Measurements from ENCODE around the gene LRRC2. TPM values are rescaled to one million over a fixed set of nuclear protein-coding genes. Genes with fewer than 3 reads are reported as not detected.
"Not testable (repeated sequence)": the region's sequence is repeated elsewhere in the genome, so short reads cannot be mapped to it uniquely, and the experiment has no call there.

Gene LRRC2
- total RNA-seq, 1 donor from 2014 or later = 122 TPM

GRCh38 chr3:46539443-46540005, 26.6 kb downstream of the LRRC2 start:
- intact Hi-C loops (cut with DNase I) = no loop called here
- DNase-seq = no peak
- ATAC-seq (ENCODE audit: poor library complexity) = no peak

- DNase-seq = peak; percentile 70
- intact Hi-C loops (cut with DNase I) = no loop called here
- peak; percentile 65 for ATAC-seq (ENCODE audit: poor library complexity)
These were observed 27.2 kb downstream of the LRRC2 start for GRCh38 chr3:46538803-46539442.

DNA sequence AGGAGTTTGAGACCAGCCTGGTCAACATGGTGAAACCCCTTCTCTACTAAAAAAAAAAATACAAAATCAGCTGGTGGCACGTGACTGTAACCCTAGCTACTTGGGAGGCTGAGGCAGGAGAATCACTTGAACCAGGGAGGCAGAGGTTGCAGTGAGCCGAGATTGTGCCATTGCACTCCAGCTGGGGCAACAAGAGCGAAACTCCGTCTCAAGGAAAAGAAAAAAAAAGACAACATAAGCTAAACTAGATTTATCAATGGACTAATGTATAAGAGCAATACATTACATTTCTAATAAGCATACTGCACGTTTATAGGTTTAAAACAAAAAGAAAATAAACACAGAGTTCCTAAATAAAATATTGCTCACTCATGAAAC, 27.7 kb downstream of the LRRC2 start:
- ATAC-seq (ENCODE audit: poor library complexity); intact Hi-C loops (cut with DNase I); DNase-seq: not testable (repeated sequence)

DNA sequence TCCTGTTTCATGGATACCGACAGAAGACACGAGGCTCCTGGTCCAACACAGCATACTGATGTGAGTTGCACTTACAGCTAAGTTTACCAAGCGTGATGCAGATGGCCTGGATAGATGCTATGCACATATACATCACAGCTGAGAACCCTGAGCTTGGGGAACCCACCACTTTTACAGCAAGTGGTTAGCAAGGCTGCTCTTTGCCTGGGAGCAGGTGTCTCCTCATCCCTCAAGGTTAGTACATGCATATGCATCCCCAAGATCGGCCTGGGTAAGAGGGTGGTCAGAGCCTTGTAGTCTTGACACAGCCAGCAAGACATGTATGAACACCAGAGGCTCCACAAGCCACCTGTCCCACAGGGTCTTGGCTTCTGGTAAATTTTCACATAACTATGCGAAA, 28.3 kb downstream of the LRRC2 start:
- intact Hi-C loops (cut with DNase I) = no loop called here
- ATAC-seq (ENCODE audit: poor library complexity) (no peak), DNase-seq (no peak)

GRCh38 chr3:46537316-46537715, 28.8 kb downstream of the LRRC2 start:
- intact Hi-C loops (cut with DNase I) = no loop called here
- ATAC-seq (ENCODE audit: poor library complexity) (no peak), DNase-seq (no peak)

- no peak for DNase-seq
- intact Hi-C loops (cut with DNase I) = no loop called here
- no peak for ATAC-seq (ENCODE audit: poor library complexity)
These were observed 29.3 kb downstream of the LRRC2 start for GRCh38 chr3:46536758-46537157.

DNA sequence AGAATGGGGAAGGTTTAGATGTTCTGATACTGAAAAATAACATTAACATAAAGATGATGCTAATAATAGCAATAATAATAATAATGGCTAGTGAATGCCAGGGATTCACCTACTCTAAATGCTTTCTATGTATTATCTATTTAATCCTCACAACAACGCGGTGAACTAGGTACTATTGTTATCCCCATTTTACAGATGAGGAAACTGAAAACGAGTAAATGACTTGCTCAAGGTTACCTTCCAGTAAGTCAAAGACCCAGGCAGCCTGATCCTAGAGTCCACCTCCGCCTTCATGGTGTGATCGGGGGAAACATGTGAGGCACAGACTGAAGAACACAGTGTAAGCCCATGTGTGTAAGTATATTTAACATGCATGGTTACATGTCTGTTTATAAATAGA, 30.4 kb downstream of the LRRC2 start:
- ATAC-seq (ENCODE audit: poor library complexity) (no peak), DNase-seq (no peak)
- intact Hi-C loops (cut with DNase I) = no loop called here

DNA sequence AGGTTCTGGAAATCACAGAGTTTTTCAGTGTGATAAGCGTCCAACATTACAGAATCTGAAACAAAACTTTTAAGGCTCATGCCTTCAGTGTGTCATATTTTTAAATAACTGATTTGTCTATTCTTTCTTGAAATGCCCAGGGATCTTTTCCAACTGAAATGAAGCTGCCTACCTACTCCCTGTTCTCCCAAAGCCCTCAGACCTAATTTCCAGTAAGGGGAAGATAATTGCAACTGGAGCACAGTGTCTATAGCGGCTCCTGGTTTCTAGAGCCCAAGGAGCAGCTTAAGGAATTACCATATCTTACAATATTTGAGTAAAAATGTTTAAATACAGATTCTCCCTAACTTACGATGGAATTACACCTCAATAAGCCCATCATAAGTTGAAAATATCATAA, 33.0 kb downstream of the LRRC2 start:
- DNase-seq = no peak
- intact Hi-C loops (cut with DNase I) = no loop called here
- no peak for ATAC-seq (ENCODE audit: poor library complexity)

- intact Hi-C loops (cut with DNase I) = no loop called here
- ATAC-seq (ENCODE audit: poor library complexity) = no peak
- DNase-seq = no peak
These were observed 38.9 kb downstream of the LRRC2 start for GRCh38 chr3:46527239-46527638.

GRCh38 chr3:46524832-46525231, 41.3 kb downstream of the LRRC2 start:
- ATAC-seq (ENCODE audit: poor library complexity) = no peak
- intact Hi-C loops (cut with DNase I) = no loop called here
- DNase-seq = no peak

- ATAC-seq (ENCODE audit: poor library complexity) = peak; percentile 30
- no peak for DNase-seq
- intact Hi-C loops (cut with DNase I) = no loop called here
These were observed 42.1 kb downstream of the LRRC2 start for GRCh38 chr3:46524008-46524407.

DNA sequence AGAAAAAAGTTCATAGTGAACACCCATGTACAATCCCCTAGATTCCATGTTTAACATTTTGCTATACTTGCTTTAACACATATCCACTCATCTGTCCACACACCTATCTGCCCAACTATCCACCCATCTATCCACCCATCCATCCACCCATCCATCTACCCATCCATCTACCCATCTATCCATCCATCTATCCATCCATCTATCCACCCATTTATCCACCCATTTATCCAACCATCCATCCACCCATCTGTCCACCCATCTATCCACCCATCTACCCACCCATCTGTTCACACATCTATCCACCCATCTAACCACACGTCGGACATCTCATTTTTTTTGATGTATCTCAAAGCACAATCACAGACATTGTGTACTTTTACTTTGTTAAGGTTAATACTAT, 42.5 kb downstream of the LRRC2 start:
- no peak for DNase-seq
- no peak for ATAC-seq (ENCODE audit: poor library complexity)
- intact Hi-C loops (cut with DNase I) = no loop called here

- intact Hi-C loops (cut with DNase I); DNase-seq; ATAC-seq (ENCODE audit: poor library complexity): not testable (repeated sequence)
These were observed 43.9 kb downstream of the LRRC2 start for GRCh38 chr3:46522201-46522600.

GRCh38 chr3:46521096-46521495, 45.0 kb downstream of the LRRC2 start:
- ATAC-seq (ENCODE audit: poor library complexity) = no peak
- no peak for DNase-seq
- intact Hi-C loops (cut with DNase I) = no loop called here

DNA sequence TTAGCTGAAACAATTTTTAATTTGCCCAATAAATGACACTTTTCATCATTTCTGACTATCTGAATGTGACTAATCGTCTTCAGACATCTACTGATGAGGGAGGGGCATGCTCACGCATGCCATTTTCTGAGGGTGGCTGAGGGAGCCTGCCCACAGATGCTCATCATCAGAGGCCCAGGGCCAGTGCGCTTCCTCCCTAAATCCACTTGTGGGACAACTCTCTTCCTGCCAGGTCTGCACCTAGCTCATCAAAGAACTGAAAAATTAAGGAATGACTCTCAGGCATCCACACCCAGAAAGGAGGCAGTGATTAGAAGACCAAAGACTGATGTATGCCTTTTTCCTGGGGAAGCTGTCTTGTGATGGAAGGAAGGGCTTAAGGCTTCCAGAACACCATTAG, 45.6 kb downstream of the LRRC2 start:
- ATAC-seq (ENCODE audit: poor library complexity) = no peak
- intact Hi-C loops (cut with DNase I) = no loop called here

DNA sequence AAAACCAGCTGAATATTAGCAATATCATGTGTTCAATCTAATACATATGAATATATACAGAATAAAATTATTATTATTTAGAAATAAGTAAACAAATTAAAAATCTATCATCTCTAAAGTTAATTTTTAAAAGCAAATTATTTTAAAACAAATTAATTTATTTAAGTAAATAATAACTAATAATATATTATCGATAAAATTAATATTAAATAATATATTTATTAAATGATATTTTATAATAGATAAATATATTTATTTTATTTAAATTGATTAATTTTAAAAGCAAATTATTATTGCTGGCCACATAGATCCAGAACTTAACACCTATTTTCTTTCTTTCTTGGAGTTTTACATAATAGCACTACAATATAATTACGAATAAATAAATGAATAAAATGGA, 46.1 kb downstream of the LRRC2 start:
- DNase-seq (no peak), ATAC-seq (ENCODE audit: poor library complexity) (no peak)
- intact Hi-C loops (cut with DNase I) = no loop called here

More for the DNA sequence above, 45.6 kb downstream of the LRRC2 start:
- no peak for DNase-seq

GRCh38 chr3:46517784-46518181, 48.3 kb downstream of the LRRC2 start:
- intact Hi-C loops (cut with DNase I) = no loop called here
- DNase-seq (no peak), ATAC-seq (ENCODE audit: poor library complexity) (no peak)

DNA sequence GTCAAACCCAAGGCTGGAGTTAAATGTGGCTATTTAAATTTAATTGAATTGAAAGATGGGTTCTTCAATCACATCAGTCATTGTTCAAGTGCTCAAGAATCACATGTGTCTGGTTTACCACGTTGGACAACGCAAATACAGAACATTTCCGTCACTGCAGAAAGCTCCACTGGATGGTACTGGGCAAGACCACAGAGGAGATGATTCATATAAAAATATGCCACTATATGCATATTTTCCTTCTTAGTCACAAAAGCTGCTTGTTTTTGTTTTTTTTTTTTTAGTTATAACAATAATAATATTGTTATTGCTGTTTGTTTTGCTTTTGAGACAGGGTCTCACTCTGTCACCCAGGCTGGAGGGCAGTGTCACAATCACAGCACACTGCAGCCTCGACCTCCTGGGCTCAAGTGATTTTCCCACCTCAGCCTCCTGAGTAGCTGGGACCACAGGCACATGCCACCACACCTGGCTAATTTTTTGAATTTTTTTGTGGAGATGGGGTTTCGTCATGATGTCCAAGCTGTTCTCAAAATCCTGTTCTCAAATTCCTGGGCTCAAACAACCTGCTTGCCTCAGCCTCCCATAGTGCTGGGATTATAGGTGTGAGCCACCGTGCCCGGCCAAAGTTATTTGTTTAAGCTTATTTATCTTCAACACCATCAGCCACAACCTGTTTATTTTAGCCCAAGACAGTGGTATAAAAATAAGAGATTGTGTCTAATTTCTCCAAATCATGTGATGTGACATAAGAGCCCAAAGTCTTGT, 48.9 kb downstream of the LRRC2 start:
- intact Hi-C loops (cut with DNase I) = no loop called here
- ATAC-seq (ENCODE audit: poor library complexity) (no peak), DNase-seq (no peak)

- DNase-seq = no peak
- peak; percentile 23 for ATAC-seq (ENCODE audit: poor library complexity)
These were observed 49.6 kb downstream of the LRRC2 start for GRCh38 chr3:46516521-46516920.

DNA sequence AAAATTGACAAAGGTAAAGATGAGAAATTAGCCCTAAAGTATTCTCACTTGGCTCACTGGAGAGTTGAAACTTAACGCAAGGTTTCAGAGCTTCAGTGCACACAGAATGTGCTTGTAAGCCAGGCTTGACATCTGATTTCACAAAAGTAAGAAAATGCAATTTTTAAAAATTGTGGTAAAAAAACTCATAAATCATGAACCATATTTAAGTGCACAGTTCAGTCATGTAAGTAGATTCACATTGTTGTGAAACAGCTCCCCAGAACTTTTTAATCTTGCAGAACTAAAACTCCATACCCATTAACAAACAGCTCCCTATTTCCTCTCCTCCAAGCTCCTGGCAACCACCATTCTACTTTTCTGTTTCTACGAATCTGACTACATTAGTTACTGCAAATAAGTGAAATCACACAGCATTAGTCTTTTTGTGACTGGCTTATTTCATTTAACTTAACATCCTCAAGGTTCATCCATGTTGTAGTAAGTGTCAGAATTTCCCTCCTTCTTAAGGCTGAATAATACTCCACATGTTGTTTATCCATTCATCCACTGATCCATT, 53.8 kb downstream of the LRRC2 start:
- ATAC-seq (ENCODE audit: poor library complexity) (no peak), DNase-seq (no peak)
- intact Hi-C loops (cut with DNase I) = no loop called here

More at GRCh38 chr3:46516521-46516920, 49.6 kb downstream of the LRRC2 start:
- intact Hi-C loops (cut with DNase I) = no loop called here

All from Right ventricle myocardium superior (tissue), 1 donor.